Hypothalamus (tissue), 51 donors: ENCODE results near the gene BCAS1.

Experiments
- DNase-seq, 51 donors: peaks; one replicate each; lab custom pipeline; 2025; lab: John Stamatoyannopoulos, UW

BCAS1 gene

GRCh38 chr20:54103067-54103761, 32.8 kb upstream of the BCAS1 start:
- peak in 33 of 51 donors; percentile 1 to 76 (median 25) for DNase-seq

GRCh38 chr20:54102543-54102942, 32.1 kb upstream of the BCAS1 start:
- DNase-seq, result no peak

- DNase-seq, result no peak
These were observed 30.2 kb upstream of the BCAS1 start for GRCh38 chr20:54100563-54100962.

DNA sequence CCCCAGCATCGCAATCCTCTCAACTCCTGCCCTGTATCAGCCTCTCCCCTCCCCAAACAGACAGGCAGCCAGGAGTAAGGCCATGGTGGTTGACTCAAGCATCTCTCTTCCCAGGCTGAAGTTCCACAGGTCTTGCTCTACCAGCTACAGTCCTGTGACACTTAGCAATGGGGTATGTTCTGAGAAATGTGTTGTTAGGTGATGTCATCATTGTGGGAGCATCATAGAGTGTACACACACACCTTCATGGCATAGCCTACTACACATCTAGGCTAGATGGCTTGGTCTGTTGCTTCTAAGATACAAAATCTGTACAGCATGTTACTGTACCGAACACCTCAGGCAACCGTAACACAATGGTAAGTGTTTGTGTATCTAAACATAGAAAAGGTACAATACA, 29.5 kb upstream of the BCAS1 start:
- no peak for DNase-seq

- DNase-seq, result no peak
These were observed 27.7 kb upstream of the BCAS1 start for GRCh38 chr20:54098047-54098446.

DNA sequence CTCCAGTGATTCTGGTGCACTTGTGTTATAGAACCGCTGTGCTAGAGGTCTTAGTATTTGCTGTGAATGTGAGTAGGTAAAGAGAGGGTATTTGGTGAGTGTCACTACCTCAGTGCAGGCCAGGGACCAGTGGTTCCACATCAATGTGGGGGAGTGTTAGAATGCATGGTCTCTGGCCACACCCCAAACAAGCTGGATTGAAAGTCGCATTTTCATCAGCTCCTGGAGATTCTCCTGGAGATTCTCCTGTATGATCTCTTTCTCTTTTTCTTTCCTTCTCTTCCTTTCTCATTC, 26.8 kb upstream of the BCAS1 start:
- no peak for DNase-seq

- DNase-seq, result no peak
These were observed 25.4 kb upstream of the BCAS1 start for GRCh38 chr20:54095824-54096223.

DNA sequence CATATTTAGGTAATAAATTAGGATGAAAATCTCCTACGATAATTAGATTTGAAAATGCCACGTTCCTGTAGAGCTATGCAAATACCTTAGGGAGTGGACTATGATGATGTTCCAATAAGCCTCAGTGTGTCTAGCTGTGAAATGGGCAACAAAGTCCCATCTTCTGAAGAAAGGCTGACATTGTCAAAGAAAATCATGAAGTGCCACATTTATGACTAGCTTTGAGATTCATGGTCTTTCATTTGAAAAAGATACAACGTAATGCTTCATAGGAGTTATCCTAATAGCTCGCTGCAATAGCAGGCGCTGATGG, 23.8 kb upstream of the BCAS1 start:
- DNase-seq, result no peak

DNA sequence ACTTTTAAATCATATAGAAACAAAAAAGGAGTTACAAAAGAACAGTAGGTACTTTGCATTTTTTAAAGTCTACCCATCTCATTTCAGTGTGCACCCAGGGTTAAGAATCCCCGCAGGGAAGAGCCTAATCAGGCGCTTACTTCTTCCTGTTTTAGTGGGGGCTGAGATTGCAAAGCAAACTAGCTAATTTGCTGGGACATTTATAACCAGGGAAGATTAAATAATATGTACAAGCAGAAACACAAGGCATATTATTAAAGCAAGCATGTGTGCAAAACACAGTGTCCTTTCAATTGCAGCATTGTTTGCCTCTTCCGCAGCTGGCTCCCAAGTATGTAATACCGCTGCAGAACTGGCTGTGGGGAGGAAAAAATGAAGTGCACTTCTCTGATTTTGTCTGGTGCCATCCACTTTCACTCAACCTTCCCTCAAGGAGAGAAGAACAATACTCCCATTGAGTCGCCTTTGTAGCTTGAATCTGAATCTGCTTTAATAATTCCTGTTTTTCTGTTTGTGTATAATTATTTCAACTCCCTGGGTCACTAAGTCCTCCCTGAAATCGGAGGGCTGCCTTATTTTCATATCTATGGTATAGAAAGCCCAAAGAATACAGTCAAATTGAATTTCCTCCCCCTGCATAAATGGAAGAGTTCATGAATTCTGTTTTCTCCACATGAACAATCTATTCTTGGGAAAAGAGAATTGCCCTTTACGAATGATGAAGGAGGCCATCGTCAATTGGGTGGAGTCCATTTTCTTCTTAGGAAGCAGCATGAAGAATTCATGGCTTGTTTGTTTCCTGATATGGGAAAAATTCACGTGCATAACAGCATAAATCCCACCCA, 23.3 kb upstream of the BCAS1 start:
- DNase-seq, result peak in 4 of 51 donors; percentile 4 to 9 (median 6)

- no peak for DNase-seq
These were observed 21.6 kb upstream of the BCAS1 start for GRCh38 chr20:54092021-54092420.

DNA sequence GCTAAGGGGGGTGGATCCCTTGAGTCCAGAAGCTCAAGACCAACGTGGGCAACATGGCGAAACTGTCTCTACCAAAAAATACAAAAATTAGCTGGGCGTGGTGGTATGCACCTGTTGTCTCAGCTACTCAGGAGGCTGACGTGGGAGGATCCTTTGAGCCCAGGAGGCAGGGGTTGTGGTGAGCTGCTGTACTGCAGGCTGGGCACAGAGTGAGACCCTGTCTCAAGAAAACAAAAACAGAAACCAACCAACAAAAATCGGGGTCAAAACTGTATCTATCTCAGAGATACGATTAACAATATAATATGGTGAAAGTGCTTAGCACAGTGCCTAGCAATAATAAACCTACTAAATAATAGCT, 20.7 kb upstream of the BCAS1 start:
- no peak for DNase-seq

- no peak for DNase-seq
These were observed 20.1 kb upstream of the BCAS1 start for GRCh38 chr20:54090230-54091119.

DNA sequence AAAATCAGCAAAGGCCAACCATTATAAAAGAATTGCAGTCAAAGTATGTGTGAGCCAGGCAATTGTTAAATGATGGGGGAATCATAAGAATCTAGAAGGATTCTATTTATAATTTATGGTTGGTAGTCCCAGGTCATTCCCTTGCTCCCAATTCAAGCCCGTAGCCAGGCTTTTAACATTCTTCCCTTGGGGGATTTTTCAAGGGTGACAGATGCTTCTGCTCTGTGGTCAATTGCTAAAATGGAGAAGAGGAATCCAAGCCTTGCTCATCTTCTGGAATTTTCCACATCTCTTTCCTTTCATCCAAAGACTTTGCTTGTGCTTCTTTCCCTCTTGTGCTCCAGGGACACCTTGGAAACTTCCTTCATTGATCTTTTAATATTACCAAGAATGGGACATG, 18.0 kb upstream of the BCAS1 start:
- DNase-seq, result no peak

DNA sequence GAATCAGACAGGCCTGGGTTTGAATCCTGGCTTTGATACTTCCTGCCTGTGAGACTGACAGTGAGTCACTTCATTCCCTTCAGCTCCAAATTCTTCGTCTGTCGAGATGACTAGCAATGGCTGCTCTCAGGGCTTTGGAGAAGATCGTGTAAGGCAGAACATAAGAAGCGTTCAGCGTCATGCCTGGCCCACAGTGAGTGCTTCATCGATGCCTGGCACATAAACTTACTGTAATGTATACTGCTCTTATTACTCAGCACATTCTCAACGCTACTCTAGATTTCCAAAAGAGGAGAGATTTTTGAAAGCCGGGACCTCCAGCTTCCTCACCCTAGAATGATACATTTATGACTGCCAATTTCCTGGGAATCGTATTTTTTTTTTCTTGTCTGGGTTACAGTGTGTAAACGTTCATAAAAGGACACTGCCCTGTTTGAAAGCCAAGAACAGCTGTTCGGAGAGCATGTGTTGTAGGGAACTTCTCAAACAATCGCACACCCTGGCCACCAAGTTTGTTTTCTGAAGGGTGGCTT, 16.2 kb upstream of the BCAS1 start:
- DNase-seq, result no peak

- DNase-seq, result no peak
These were observed 15.5 kb upstream of the BCAS1 start for GRCh38 chr20:54085910-54086309.

- no peak for DNase-seq
These were observed 15.0 kb upstream of the BCAS1 start for GRCh38 chr20:54085425-54085824.

DNA sequence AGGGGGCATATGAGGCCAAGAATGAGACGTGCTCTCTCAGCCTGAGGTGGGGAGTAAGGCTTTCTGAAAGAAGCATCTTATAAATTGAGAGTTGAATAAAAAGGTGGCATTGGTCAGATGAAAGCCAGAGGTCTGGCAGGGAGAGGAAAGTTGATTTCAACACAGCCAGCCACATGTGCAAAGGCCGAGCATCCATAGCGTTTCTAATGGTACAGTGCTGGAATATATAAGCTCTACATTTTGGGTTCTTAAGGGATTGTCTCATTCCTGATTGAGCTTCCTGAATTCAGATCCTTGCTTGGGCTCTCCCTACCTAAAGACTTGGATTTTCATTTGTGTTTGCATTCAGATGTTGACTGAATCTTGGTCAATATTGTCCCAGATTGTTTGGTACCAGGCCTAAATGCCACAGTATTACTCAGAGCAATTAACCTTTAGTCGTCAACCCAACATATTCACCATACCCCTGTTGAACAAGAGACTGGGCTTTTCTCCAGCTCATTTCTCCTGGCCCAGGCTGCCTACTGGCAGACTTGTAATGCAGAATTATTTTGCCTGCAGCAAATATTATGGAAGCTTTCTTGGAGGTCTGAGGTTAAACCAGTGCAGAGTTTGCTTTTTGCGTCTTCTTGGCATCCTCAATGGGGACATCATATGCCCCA, 14.5 kb upstream of the BCAS1 start:
- DNase-seq, result no peak

- DNase-seq, result no peak
These were observed 13.8 kb upstream of the BCAS1 start for GRCh38 chr20:54084193-54084592.

DNA sequence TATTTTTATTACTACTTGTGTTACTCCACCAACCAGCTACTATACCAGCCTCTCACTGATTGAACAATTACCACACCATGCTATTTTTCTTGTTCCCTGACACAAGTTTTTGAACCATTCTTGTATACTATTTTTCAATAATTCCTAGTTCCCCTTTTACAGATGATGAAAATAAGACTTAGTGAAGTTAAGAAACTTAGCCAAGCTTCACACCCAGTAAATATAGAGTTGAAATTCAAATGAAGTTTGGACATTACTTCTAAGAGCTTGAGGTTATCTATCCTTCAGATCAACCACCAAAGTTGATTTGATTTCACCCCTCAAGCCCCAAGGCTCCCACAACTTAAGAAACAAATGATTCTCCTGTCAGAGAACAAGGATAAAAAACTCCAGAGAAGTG, 13.1 kb upstream of the BCAS1 start:
- DNase-seq, result no peak

DNA sequence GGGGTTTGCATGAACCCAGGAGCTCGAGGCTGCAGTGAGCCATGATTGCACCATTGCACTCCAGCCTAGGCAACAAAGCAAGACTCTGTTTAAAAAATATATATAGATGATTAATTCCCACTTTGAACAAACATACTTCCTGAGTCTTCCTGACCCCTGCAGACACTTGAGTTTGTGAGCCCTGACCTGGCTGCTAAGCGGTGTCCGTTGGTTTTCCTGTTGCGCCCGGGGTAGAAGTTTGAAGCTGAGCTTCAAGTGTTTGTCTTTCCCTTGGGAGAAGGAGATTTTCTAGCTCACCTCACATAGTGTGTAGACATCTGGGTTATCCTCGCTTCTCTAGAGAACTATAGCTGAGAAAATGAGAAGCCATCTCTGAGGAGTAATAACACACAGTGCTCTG, 11.7 kb upstream of the BCAS1 start:
- DNase-seq, result no peak

- no peak for DNase-seq
These were observed 9.3 kb upstream of the BCAS1 start for GRCh38 chr20:54079652-54080051.
